GM12874 (cell line): ENCODE measurements around the gene CAMTA1.

Experiments
- TF ChIP-seq, protein P1 (sequence below): IDR thresholded peaks from 2 replicates; pipeline ENCODE4 v1.5.1; 2011; ENCODE audit warnings: low read depth, mild to moderate bottlenecking, control low read depth, low read length, moderate library complexity; ENCODE audit not compliant: insufficient read depth

CAMTA1 gene

DNA sequence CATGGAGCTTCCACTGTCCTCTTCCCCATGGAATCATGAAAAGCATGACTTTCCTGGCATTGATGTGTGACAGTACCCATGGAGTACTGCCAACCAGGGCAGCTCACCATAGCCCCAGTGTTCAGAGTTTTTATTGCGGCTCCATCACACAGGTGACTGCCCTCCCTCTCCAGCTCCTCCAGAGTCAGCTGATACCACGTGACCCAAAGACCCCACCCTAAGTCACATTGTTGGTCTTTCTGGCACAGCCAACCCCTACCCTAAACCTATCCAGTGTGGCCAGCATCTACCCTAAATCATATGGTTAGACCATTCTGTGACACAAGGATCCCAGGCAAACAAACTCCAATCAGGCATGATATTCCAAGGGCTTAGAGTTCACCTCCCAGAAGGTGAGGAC lies 908.4 kb downstream of the CAMTA1 start:
- TF ChIP-seq, protein P1, sequence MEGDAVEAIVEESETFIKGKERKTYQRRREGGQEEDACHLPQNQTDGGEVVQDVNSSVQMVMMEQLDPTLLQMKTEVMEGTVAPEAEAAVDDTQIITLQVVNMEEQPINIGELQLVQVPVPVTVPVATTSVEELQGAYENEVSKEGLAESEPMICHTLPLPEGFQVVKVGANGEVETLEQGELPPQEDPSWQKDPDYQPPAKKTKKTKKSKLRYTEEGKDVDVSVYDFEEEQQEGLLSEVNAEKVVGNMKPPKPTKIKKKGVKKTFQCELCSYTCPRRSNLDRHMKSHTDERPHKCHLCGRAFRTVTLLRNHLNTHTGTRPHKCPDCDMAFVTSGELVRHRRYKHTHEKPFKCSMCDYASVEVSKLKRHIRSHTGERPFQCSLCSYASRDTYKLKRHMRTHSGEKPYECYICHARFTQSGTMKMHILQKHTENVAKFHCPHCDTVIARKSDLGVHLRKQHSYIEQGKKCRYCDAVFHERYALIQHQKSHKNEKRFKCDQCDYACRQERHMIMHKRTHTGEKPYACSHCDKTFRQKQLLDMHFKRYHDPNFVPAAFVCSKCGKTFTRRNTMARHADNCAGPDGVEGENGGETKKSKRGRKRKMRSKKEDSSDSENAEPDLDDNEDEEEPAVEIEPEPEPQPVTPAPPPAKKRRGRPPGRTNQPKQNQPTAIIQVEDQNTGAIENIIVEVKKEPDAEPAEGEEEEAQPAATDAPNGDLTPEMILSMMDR, result no peak

DNA sequence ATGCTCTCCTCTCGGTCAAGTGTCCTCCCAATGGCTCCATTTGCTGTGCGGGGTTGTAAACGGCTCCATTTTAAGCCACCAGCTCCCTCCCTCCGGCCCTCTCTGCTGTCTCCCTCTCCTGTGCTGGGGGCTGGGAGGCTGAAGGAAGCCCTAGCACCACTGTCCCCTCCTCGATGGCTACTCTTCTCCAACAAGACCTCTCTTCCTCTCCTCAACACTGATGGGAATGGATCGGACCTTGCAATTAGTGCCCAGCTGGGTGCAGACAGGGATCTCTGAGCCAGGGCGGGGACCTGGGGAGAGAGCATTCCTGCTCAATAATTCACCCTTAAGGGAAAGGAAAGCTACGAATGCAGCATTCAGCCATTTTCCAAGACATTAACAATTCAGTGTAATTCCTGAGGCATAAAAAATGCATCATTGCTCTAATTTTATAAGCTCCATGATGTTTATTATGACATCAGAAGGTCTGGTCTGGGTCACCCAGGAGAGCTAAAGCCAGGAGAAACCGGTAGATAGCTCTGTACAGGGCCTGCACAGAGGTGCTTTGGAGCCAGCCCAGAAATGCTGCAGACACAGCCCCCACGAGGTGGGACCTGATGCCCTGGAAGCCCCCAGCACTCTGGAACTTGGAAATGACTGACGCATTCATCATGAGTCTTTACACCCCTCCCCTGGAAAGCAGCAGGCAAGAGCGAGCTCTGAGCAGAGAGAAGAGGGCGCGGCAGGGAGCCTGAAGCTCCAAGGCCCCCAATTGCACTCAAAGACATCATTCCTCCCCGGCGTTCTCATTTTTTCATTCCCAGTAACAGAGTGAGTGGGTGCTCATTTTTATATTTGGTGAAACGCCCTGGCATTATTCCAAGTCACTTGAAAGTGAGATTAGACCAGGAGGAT lies 909.6 kb downstream of the CAMTA1 start:
- TF ChIP-seq, protein P1, result no peak

DNA sequence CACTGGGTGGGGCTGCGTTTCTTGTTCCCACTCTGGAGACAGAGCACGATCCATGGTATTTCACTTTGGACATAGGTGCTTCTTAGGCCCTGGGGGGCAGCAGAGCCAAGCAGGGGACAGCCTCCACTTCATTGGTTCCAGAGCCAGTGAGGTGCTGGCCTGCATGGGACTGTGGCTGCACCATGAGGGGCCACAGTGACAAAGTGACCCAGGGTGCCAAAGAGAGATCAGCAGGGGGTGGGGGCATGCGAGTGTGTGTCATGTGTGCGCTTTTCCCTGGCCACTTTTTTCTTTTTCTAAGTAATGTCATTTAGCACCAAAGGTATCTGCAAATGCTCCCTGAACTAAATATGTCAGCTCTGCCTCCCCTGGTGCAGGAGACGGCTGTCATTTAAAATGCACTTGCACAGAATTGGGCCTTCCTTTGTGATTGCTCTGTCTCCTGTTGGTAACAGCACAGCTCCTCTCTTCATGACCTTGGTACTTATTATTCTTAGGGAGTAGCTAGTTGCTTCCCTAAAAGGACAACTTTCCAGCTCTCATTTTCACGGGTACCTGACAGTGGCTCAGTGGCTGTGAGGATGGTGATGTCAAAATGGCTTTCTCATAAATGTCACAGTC lies 910.4 kb downstream of the CAMTA1 start:
- TF ChIP-seq, protein P1, result no peak

DNA sequence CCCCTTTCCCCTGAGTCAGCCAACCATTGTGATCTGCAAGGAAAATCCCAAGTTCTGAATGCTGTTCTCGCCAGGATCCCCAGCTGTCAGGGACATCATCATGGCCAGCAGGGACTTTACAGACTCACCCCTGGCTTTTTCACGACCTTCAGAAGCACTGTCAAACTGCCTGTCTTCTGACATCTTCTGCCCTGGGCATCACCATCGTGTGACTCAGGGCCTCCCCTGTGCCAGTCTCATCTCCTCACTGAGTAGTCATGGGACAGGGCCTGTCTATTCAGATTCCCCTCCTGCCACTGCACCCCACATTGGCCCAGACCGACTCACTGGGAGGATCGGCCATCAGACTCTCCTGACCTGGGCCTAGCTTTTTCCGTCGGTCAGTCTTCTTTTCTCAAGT lies 913.4 kb downstream of the CAMTA1 start:
- TF ChIP-seq, protein P1, result no peak

DNA sequence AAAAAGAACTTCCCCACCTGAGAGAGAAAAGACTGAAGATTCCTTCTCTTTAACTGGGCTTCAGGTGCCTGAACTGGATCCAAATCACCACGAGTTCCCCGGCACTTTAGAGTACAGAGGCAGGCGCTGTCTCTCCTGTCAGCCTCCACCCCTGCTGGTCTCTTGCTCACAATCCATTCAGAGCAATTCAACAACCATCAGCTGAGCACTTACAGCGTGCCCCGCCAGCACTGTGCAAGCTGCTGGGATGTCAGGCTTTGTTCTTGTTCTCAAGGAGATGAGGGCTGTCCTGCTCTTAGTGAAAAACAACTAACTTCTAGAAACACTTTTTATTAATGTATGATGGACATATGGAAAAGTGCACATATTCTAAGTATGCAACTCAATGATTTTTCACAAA lies 917.1 kb downstream of the CAMTA1 start:
- TF ChIP-seq, protein P1, result no peak

DNA sequence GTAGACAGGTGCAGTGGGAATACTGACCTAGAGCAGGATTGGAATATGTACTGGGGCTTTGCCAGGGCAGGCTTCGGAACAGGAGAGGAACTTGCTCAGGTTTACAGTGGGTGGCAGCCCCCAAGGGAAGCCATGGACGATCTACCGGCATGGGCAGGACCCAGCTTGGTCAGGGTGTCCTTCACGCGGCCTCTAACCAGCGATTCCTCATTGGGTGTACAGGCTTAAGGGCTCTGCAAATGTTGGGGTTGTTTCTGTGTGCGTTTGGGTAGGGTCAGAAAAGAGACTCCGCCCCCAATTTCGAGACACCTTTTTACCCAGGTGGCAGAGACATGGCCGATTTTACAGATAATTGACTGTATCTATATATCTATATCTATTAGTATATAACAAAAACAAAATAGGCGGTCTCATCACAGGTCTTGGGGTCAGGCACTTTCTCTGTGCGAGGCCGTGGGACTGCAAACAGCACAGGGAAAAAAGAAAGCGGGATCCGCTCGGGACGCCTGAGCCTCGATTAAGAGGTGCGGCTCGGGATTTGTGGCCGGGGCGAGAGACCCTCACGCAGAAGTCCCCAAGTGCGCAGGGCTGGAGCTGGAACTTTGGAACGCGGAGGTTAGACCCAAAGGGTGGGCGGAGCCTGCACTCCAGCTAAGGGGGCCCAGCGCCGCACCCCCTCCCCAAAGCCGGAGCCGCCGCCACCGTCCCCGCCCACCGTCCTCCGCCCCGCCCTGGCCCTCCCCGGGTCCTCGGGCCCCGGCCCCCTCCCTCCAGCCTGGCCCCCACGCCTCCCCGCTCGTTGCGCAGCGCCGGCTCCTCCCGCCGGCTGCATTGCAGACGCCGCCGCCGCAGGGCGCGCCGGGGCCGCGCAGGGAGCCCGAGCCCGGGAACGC lies 918.3 kb downstream of the CAMTA1 start:
- TF ChIP-seq, protein P1, result no peak
